HepG2 (cell line): ENCODE results near the gene PTGDS. TPM values are rescaled to one million over a fixed set of nuclear protein-coding genes. Genes with fewer than 3 reads are reported as not detected.

Experiments
- ATF7 ChIP-seq, 2 experiments: fragments of 450-650 bp in 1 of 2; sonication (generic) in 1 of 2; formaldehyde crosslinking in 1 of 2; IDR thresholded peaks; 2 replicates each; pipeline versions ENCODE4 v1.4.0 to v1.6.1; 2016 to 2020; ENCODE audit warnings: antibody characterized with exemption in 1 of 2, mild to moderate bottlenecking in 1 of 2, missing genetic modification reagents in 1 of 2
- CC2D1A ChIP-seq: sonication (generic); formaldehyde crosslinking; IDR thresholded peaks from 2 replicates; pipeline ENCODE4 v1.8.1; 2023; ENCODE audit warnings: mild to moderate bottlenecking, missing genetic modification reagents
- CREM ChIP-seq, 2 experiments: sonication (generic) in 1 of 2; formaldehyde crosslinking in 1 of 2; IDR thresholded peaks; 2 replicates each; pipeline versions ENCODE4 v1.4.0 to v1.6.1; 2016 to 2020; ENCODE audit warnings: antibody characterized with exemption in 1 of 2, mild to moderate bottlenecking in 1 of 2, missing genetic modification reagents in 1 of 2
- HCFC1 ChIP-seq: fragments of 150-350 bp; IDR thresholded peaks from 2 replicates; pipeline ENCODE4 v1.6.1; 2014; ENCODE audit warnings: low read depth, low read length
- HDAC2 ChIP-seq: sonication (generic); formaldehyde crosslinking; IDR thresholded peaks from 2 replicates; pipeline ENCODE4 v1.4.0; 2020; ENCODE audit warnings: missing genetic modification reagents
- HES4 ChIP-seq: sonication (generic); formaldehyde crosslinking; IDR thresholded peaks from 2 replicates; pipeline ENCODE4 v1.9.0; 2021; ENCODE audit warnings: mild to moderate bottlenecking, missing genetic modification reagents, borderline replicate concordance
- MBD4 ChIP-seq: IDR thresholded peaks from 2 replicates; pipeline ENCODE4 v1.6.1; 2012; ENCODE audit warnings: low read length, inconsistent platforms, borderline replicate concordance
- NAIF1 ChIP-seq: sonication (generic); formaldehyde crosslinking; IDR thresholded peaks from 2 replicates; pipeline ENCODE4 v1.5.0; 2020; ENCODE audit warnings: mild to moderate bottlenecking, missing genetic modification reagents, borderline replicate concordance
- ZNF30 ChIP-seq: sonication (generic); formaldehyde crosslinking; IDR thresholded peaks from 2 replicates; pipeline ENCODE4 v1.5.0; 2020; ENCODE audit warnings: mild to moderate bottlenecking, missing genetic modification reagents
- ZNF383 ChIP-seq: sonication (generic); formaldehyde crosslinking; IDR thresholded peaks from 2 replicates; pipeline ENCODE4 v1.4.0; 2020; ENCODE audit warnings: missing genetic modification reagents, mild to moderate bottlenecking, borderline replicate concordance
- ZNF510 ChIP-seq: sonication (generic); formaldehyde crosslinking; IDR thresholded peaks from 2 replicates; pipeline ENCODE4 v1.4.0; 2020; ENCODE audit warnings: low read depth, mild to moderate bottlenecking, missing genetic modification reagents
- ZNF841 ChIP-seq: sonication (generic); formaldehyde crosslinking; IDR thresholded peaks from 2 replicates; pipeline ENCODE4 v1.8.1; 2023; ENCODE audit warnings: missing genetic modification reagents, borderline replicate concordance
- ZSCAN9 ChIP-seq: IDR thresholded peaks from 2 replicates; pipeline ENCODE4 v1.6.1; 2016; ENCODE audit warnings: borderline replicate concordance
- polyA plus RNA-seq, 8 experiments: library from polyadenylated mRNA; depleted of rRNA in 3 of 8; stranded (reverse) in 7 of 8; unstranded in 1 of 8; fragments of >200 nt; fragmentation: Illumina TruSeq in 4 of 8; extraction: Trizol in 4 of 8; gene quantifications; 2 replicates each; pipeline versions ENCODE4 v1.2.1 to v1.2.3, GENCODE V29; 2011 to 2016; ENCODE audit warnings: low read depth in 4 of 8, missing spikeins in 1 of 8, mixed read lengths in 1 of 8; ENCODE audit not compliant: insufficient read depth in 1 of 8
- total RNA-seq, 5 experiments: library from RNA; depleted of rRNA; stranded (reverse); fragments of >200 nt; fragmentation: Illumina TruSeq; extraction: Trizol; gene quantifications; 2 replicates each; pipeline ENCODE4 v1.2.3, GENCODE V29; 2016; ENCODE audit warnings: low read depth in 1 of 5
- TF ChIP-seq, protein P1 (sequence below): sonication (generic); formaldehyde crosslinking; IDR thresholded peaks from 2 replicates; pipeline ENCODE4 v1.5.0; 2020; ENCODE audit warnings: mild to moderate bottlenecking, missing genetic modification reagents
- TF ChIP-seq, protein P2 (sequence below), 2 experiments: fragments of 450-650 bp in 1 of 2; sonication (generic) in 1 of 2; formaldehyde crosslinking in 1 of 2; IDR thresholded peaks; 2 replicates each; pipeline versions ENCODE4 v1.6.1 to v1.8.0; 2016 to 2022; ENCODE audit warnings: antibody characterized with exemption in 1 of 2, mild to moderate bottlenecking in 1 of 2, missing genetic modification reagents in 1 of 2

Gene PTGDS
- total and polyA plus RNA-seq, 2 of the 13 experiments (the other 11 are each of a cell fraction or from before 2014, with no cell fraction given), result 0.33 to 0.50 TPM

DNA sequence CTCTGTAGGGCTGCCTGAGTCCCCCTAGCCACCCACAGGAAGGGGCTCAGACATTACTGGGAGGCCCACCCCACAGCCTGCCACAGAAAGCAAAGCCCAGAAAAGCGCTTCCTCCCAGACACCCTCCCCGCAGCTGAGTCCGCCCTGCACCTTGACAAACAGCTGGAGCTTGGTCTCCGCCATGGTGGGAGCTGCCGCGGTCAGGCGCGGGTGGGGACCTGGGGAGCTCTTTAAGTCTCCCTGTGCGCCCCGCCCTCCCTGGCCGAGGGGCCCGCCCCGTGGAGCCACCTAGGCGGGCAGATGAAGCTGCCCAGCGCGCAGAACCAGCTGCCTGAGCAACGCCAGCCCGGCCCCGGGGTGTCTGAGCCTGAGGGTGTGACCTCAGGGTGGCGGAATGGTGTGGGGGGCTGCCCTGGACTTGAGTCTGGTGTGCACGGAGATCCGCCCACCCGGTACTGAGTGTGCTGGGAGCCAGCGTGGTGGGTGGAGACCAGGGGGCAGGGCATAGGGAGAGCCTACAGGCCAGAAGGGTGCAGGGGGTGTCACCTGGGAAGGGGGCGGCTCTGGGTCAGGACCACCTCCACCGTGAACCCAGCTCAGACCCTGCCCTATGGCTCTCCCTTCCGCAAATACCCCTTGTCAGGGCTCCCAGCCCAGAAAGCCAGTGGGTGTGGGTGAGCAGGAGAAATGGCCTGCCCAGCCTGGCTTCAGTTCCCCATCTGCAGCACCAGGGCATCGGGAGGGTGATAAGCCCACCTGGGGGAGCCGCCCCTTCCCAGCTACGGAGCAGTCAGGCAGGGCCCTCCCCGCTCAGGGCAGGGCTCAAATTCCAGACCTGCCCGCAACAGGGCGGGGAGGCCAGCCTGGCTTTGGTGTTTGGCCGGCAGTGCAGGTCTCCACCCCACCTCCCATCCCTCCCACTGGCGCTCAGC, 19.3 kb downstream of the PTGDS start, which contains the start of gene CLIC3 (continued):
- TF ChIP-seq HES4 (no peak), ZSCAN9 (no peak), ZNF383 (no peak), ZNF510 (CRISPR knock-in tag) (0 out of 2 replicates have a peak, but pooled peaks have one; percentile 73), CC2D1A (no peak), HCFC1 (no peak), ATF7 (IDR thresholded peaks at IDR 0.05) (no peak), ATF7 (CRISPR knock-in tag; IDR thresholded peaks at IDR 0.05) (0 out of 2 replicates have a peak, but pooled peaks have one; percentile 62), ZNF841 (CRISPR knock-in tag) (no peak), MBD4 (no peak), NAIF1 (CRISPR knock-in tag) (no peak), CREM (IDR thresholded peaks at IDR 0.05) (no peak), CREM (CRISPR knock-in tag; IDR thresholded peaks at IDR 0.05) (no peak), ZNF30 (no peak), HDAC2 (CRISPR knock-in tag) (peak; percentile 37; the same call in 1 of the 2 replicates)
- TF ChIP-seq, protein P1, sequence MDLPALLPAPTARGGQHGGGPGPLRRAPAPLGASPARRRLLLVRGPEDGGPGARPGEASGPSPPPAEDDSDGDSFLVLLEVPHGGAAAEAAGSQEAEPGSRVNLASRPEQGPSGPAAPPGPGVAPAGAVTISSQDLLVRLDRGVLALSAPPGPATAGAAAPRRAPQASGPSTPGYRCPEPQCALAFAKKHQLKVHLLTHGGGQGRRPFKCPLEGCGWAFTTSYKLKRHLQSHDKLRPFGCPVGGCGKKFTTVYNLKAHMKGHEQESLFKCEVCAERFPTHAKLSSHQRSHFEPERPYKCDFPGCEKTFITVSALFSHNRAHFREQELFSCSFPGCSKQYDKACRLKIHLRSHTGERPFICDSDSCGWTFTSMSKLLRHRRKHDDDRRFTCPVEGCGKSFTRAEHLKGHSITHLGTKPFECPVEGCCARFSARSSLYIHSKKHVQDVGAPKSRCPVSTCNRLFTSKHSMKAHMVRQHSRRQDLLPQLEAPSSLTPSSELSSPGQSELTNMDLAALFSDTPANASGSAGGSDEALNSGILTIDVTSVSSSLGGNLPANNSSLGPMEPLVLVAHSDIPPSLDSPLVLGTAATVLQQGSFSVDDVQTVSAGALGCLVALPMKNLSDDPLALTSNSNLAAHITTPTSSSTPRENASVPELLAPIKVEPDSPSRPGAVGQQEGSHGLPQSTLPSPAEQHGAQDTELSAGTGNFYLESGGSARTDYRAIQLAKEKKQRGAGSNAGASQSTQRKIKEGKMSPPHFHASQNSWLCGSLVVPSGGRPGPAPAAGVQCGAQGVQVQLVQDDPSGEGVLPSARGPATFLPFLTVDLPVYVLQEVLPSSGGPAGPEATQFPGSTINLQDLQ (CRISPR knock-in tag), result no peak
- TF ChIP-seq, protein P2, sequence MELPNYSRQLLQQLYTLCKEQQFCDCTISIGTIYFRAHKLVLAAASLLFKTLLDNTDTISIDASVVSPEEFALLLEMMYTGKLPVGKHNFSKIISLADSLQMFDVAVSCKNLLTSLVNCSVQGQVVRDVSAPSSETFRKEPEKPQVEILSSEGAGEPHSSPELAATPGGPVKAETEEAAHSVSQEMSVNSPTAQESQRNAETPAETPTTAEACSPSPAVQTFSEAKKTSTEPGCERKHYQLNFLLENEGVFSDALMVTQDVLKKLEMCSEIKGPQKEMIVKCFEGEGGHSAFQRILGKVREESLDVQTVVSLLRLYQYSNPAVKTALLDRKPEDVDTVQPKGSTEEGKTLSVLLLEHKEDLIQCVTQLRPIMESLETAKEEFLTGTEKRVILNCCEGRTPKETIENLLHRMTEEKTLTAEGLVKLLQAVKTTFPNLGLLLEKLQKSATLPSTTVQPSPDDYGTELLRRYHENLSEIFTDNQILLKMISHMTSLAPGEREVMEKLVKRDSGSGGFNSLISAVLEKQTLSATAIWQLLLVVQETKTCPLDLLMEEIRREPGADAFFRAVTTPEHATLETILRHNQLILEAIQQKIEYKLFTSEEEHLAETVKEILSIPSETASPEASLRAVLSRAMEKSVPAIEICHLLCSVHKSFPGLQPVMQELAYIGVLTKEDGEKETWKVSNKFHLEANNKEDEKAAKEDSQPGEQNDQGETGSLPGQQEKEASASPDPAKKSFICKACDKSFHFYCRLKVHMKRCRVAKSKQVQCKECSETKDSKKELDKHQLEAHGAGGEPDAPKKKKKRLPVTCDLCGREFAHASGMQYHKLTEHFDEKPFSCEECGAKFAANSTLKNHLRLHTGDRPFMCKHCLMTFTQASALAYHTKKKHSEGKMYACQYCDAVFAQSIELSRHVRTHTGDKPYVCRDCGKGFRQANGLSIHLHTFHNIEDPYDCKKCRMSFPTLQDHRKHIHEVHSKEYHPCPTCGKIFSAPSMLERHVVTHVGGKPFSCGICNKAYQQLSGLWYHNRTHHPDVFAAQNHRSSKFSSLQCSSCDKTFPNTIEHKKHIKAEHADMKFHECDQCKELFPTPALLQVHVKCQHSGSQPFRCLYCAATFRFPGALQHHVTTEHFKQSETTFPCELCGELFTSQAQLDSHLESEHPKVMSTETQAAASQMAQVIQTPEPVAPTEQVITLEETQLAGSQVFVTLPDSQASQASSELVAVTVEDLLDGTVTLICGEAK (IDR thresholded peaks at IDR 0.05), result no peak
- TF ChIP-seq, protein P2 (CRISPR knock-in tag; IDR thresholded peaks at IDR 0.05), result no peak
